Activated CD4-positive, alpha-beta memory T cell treated with anti-CD3 and anti-CD28 coated beads for 36 hours (primary cell): ENCODE data around the gene TNK2. TPM values are rescaled to one million over a fixed set of nuclear protein-coding genes. Genes with fewer than 3 reads are reported as not detected.
"Not testable (repeated sequence)": the region's sequence is repeated elsewhere in the genome, so short reads cannot be mapped to it uniquely, and the experiment has no call there.

ENCODE experiments used
- CTCF ChIA-PET: fragments of 350-600 bp; sonication (Branson Sonifier 250); formaldehyde crosslinking; loops from one replicate; lab custom pipeline; 2021; ENCODE audit warnings: antibody characterized with exemption, inconsistent platforms; lab: Charles Lee
- POLR2A ChIA-PET: fragments of 350-600 bp; sonication (Branson Sonifier 250); formaldehyde crosslinking; loops from one replicate; lab custom pipeline; 2021; ENCODE audit warnings: antibody characterized with exemption; lab: Charles Lee
- DNase-seq: peaks from one replicate; pipeline ENCODE4 v3.0.0-alpha.2; 2020
- H3K27ac Mint-ChIP-seq: one replicate; pipeline ENCODE4 v1.8.0; 2021; ENCODE audit warnings: mixed read lengths
- H3K27me3 Mint-ChIP-seq: one replicate; pipeline ENCODE4 v1.8.0; 2021; ENCODE audit warnings: mixed read lengths
- H3K36me3 Mint-ChIP-seq: one replicate; pipeline ENCODE4 v1.8.0; 2021; ENCODE audit warnings: mixed read lengths
- H3K4me1 Mint-ChIP-seq: one replicate; pipeline ENCODE4 v1.8.0; 2021; ENCODE audit warnings: low read depth, mixed read lengths
- H3K4me3 Mint-ChIP-seq: one replicate; pipeline ENCODE4 v1.8.0; 2021; ENCODE audit warnings: mild to moderate bottlenecking, mixed read lengths
- H3K9me3 Mint-ChIP-seq: one replicate; pipeline ENCODE4 v1.8.0; 2021; ENCODE audit warnings: mixed read lengths
- intact Hi-C: fragments of 100-400 bp; cut with micrococcal nuclease; formaldehyde crosslinking; loops from one replicate; pipeline ENCODE4 v1.15.1; 2023
- total RNA-seq, 2 experiments: library from RNA; stranded (reverse); gene quantifications; one replicate each; pipeline ENCODE4 v1.2.3, GENCODE V29; 2021

Gene TNK2
- total RNA-seq, 2 experiments from 2014 or later, result 59.9 to 67.1 TPM

DNA sequence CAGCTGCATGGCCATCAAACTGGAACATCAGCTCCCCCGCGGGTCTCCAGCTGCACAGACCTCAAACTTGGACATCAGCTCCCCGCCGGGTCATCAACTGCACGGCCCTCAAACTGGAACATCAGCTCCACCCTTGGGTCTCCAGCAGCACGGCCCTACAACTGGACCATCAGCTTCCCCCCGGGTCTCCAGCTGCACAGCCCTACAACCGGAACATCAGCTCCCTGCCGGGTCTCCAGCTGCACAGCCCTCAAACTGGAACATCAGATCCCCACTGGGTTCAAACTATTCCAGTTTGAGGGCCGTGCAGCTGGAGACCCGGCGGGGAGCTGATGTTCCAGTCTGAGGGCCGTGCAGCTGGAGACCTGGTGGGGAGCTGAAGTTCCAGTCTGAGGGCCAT, 32.5 kb upstream of the TNK2 start:
- CTCF ChIA-PET, result interaction anchor here (1.0 to 1.1 kb wide), 2 partner anchors 61 to 63 kb away, joined by 4 to 5 read pairs; no protein-coding TSS in a partner anchor
- H3K36me3 Mint-ChIP-seq, result peaks cover 35% of the 10 kb centered on the region
- intact Hi-C loops, result not testable (repeated sequence)

DNA sequence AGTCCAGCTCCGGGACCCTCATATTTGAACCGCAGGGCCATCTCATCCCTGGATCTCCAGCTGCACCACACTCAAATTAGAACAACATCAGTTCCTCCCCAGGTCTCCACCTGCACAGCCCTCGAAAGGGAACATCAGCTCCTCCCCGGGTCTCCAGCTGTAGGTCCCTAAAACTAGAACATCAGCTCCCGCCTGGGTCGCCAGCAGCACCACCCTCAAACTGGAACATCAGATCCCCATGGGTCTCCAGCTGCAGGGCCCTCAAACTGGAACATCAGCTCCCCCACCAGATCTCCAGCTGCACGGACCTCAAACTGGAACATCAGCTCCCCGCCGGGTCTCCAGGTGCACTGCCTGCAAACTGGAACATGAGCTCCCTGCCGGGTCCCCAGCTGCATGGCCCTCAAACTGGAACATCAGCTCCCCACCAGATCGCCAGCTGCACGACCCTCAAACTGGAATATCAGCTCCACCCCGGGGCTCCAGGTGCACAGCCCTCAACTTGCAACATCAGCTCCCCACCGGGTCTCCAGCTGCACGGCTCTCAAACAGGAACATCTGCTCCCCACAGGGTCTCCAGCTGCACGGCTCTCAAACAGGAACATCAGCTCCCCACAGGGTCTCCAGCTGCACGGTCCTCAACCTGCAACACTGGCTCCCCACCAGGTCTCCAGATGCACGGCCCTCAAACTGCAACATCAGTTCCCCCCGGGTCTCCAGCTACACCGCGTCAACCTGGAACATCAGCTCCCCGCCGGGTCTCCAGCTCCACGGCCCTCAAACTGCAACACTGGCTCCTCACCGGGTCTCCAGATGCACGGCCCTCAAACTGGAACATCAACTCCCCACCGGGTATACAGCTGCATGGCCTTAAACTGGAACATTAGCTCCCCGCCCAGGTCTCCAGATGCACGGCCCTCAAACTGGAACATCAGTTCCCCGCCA, 31.4 kb upstream of the TNK2 start:
- H3K4me3 Mint-ChIP-seq, H3K27me3 Mint-ChIP-seq, H3K9me3 Mint-ChIP-seq, H3K27ac Mint-ChIP-seq, DNase-seq, intact Hi-C loops, H3K4me1 Mint-ChIP-seq, POLR2A ChIA-PET: not testable (repeated sequence)
- CTCF ChIA-PET, result interaction anchor here (1.0 kb wide), 1 partner anchor 64 kb away, joined by 4 read pairs; no protein-coding TSS in a partner anchor
- peaks cover 30% of the 10 kb centered on the region for H3K36me3 Mint-ChIP-seq

More for the DNA sequence above, 32.5 kb upstream of the TNK2 start:
- H3K9me3 Mint-ChIP-seq, H3K4me1 Mint-ChIP-seq, H3K27me3 Mint-ChIP-seq, DNase-seq, H3K4me3 Mint-ChIP-seq, POLR2A ChIA-PET, H3K27ac Mint-ChIP-seq: not testable (repeated sequence)

DNA sequence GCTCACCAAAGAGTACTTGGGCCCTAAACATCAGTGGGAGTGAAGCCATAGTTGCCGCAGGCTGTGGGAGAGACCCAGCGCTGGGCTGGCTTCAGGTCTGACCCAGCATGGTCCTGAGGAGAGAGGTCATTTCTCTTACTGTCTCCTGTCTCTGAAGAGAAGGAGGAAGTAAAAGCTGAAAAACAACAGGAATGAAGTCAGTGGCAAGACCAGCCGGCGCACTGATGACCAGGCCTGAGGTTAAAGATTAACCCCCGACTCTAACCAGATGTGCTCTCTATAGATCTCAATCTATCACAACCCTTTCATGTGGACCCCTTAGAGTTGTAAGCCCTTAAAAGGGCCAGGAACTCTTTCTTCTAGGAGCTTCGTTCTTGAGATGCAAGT, 24.7 kb upstream of the TNK2 start:
- H3K4me3 Mint-ChIP-seq, H3K27ac Mint-ChIP-seq, H3K36me3 Mint-ChIP-seq, intact Hi-C loops, H3K9me3 Mint-ChIP-seq, POLR2A ChIA-PET, H3K4me1 Mint-ChIP-seq, H3K27me3 Mint-ChIP-seq, DNase-seq: not testable (repeated sequence)
- CTCF ChIA-PET, result interaction anchor here (1.0 kb wide), 1 partner anchor 73 kb away, joined by 3 read pairs; no protein-coding TSS in a partner anchor

DNA sequence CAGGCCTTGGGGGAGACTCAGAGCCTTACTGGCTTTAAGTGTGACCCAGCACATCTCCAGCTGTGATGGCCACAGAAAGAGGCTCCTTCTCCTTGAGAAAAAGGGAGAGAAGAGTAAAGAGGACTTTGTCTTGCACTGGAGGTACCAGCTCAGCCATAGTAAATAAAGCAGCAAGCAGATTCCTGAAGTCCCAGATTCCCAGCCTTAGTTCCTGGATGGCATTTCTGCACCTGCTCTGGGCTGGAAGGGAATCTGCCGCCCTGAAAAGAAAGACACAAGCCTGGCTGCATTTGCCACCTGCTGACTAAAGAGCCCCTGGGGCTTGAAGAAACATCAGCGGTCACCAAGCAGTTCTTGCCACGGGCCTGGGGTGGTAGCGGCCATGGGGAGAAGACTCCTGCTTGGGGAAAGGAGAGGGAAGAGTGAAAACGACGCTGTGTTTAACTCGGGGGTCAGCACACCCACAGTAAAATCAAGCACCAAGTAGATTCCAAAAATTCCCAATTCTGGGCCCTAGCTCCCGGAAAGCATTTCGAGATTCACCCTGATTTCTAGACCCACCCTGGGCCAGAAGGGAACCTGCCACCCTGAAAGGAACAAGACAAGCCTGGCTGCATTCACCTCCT, 24.2 kb upstream of the TNK2 start:
- H3K4me1 Mint-ChIP-seq, result no peaks in the 10 kb centered on the region
- H3K9me3 Mint-ChIP-seq, result no peaks in the 10 kb centered on the region
- H3K27ac Mint-ChIP-seq, result no peak overlapping the region
- DNase-seq, result no peak
- H3K36me3 Mint-ChIP-seq, result no peaks in the 10 kb centered on the region
- no peak overlapping the region for H3K4me3 Mint-ChIP-seq
- H3K27me3 Mint-ChIP-seq, result no peaks in the 10 kb centered on the region
- POLR2A ChIA-PET, result no interaction called here
- intact Hi-C loops, result no loop called here
- CTCF ChIA-PET, result interaction anchor here (1.0 kb wide), 1 partner anchor 11 kb away, joined by 4 read pairs; no protein-coding TSS in a partner anchor

DNA sequence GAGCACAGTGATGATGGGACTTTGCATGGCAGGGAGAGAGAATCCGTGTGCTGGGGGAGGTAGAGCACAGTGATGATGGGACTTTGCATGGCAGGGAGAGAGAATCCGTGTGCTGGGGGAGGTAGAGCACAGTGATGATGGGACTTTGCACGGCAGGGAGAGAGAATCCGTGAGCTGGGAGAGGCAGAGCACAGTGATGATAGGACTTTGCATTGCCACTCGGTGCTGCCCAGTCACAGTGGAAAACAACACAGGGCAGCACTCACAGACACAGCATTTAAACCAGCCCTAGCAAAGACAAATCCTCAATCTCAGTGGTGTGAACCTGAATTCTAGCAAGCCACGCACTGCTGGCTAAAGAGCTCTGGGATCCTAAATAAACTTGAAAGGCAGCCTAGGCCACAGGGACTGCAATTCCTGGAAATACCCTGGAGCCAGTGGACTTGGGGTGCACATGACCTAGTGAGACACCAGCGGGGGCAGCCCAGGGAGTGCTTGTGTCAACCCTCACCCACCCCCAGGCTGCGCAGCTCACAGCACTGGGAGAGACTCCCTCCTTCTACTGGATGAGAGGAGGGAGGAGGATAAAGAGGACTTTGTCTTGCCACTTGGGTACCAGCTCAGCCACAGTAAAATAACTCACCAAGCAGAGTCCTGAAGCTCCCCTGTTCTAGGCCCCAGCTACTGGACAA, 23.4 kb upstream of the TNK2 start:
- intact Hi-C loops, result no loop called here
- Mint-ChIP-seq H3K9me3 (no peaks in the 10 kb centered on the region), H3K27me3 (no peaks in the 10 kb centered on the region), H3K4me1 (no peaks in the 10 kb centered on the region), H3K27ac (no peak overlapping the region), H3K4me3 (no peak overlapping the region), H3K36me3 (no peaks in the 10 kb centered on the region)
- POLR2A ChIA-PET, result no interaction called here
- CTCF ChIA-PET, result interaction anchor here (1.0 kb wide), 1 partner anchor 12 kb away, joined by 4 read pairs; no protein-coding TSS in a partner anchor
- DNase-seq, result no peak

DNA sequence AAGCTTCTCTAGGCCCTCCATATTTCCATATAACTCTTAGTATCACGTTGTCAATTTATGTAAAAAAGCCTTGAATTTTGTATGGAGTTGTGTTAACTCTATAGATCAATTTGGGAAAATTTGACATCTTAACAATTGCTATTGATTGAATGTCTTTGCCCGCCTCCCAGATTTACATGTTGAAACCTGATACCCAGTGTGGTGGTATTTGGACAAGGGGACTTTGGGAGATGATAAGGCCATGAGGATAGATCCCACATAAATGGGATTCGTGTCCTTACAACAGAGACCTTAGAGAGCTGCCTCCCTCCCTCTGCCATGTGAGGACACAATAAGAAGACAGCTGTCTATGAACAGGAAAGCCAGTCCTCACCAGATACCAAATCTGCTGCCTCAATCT, 21.1 kb upstream of the TNK2 start:
- no peak for DNase-seq
- Mint-ChIP-seq H3K4me1 (no peaks in the 10 kb centered on the region), H3K27ac (no peak overlapping the region), H3K4me3 (no peak overlapping the region), H3K9me3 (no peaks in the 10 kb centered on the region), H3K27me3 (no peaks in the 10 kb centered on the region), H3K36me3 (no peaks in the 10 kb centered on the region)
- ChIA-PET POLR2A (no interaction called here), CTCF (interaction anchor here (0.6 kb wide), 1 partner anchor 125 kb away, joined by 4 read pairs; no protein-coding TSS in a partner anchor)
- intact Hi-C loops, result no loop called here

DNA sequence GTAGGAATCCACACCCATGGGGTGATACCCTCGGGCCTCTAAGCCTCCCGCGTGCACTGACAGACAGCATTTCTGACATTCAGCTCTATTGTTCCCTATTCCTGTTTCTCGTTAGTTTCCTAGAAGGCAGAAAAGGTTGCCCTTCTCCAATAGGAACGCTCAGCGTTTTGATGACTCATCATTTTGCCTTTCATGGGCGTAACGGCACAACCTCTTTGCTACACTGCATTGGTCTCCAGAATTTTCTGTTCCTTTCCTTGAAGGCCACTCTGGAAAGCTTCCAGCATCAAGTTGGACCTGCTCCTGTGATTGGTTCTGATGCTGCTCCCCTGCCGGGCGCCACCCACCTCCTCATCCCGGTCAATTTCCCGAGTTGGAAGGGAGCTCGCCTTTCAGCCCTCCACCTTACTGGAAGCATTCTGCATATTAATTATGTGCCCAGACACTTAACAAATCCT, 13.0 kb upstream of the TNK2 start:
- DNase-seq, result no peak
- ChIA-PET CTCF (interaction anchor here (1.5 kb wide), 1 partner anchor 62 kb away, joined by 6 read pairs; no protein-coding TSS in a partner anchor), POLR2A (no interaction called here)
- H3K4me3 Mint-ChIP-seq, result no peak overlapping the region
- H3K27ac Mint-ChIP-seq, result no peak overlapping the region
- H3K4me1 Mint-ChIP-seq, result no peaks in the 10 kb centered on the region
- no peaks in the 10 kb centered on the region for H3K27me3 Mint-ChIP-seq
- no peaks in the 10 kb centered on the region for H3K36me3 Mint-ChIP-seq
- intact Hi-C loops, result no loop called here
- H3K9me3 Mint-ChIP-seq, result no peaks in the 10 kb centered on the region

DNA sequence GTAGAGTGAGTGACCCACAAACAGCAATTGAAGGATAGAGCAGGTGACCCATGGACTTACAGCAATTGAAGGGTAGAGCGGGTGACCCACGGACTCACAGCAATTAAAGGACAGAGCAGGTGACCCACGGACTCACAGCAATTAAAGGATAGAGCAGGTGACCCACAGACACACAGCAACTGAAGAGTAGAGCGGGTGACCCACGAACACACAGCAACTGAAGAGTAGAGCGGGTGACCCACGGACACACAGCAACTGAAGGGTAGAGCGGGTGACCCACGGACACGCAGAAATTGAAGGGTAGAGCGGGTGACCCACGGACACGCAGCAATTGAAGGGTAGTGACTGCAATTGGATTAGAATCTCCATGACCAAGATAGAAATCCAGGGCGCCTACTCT, 9.8 kb upstream of the TNK2 start:
- intact Hi-C loops, result loop anchor here (5.0 kb wide), 1 partner anchor 74 kb away; no protein-coding TSS in a partner anchor
- no peaks in the 10 kb centered on the region for H3K9me3 Mint-ChIP-seq
- no peak overlapping the region for H3K27ac Mint-ChIP-seq
- peaks cover 1% of the 10 kb centered on the region for H3K27me3 Mint-ChIP-seq
- ChIA-PET CTCF (interaction anchor here (0.8 to 6.6 kb wide), 5 partner anchors 11 to 68 kb away, joined by 3 to 99 read pairs (median 3); no protein-coding TSS in a partner anchor), POLR2A (no interaction called here)
- peaks cover 11% of the 10 kb centered on the region for H3K4me1 Mint-ChIP-seq
- H3K36me3 Mint-ChIP-seq, result no peaks in the 10 kb centered on the region
- no peak overlapping the region for H3K4me3 Mint-ChIP-seq
- no peak for DNase-seq

DNA sequence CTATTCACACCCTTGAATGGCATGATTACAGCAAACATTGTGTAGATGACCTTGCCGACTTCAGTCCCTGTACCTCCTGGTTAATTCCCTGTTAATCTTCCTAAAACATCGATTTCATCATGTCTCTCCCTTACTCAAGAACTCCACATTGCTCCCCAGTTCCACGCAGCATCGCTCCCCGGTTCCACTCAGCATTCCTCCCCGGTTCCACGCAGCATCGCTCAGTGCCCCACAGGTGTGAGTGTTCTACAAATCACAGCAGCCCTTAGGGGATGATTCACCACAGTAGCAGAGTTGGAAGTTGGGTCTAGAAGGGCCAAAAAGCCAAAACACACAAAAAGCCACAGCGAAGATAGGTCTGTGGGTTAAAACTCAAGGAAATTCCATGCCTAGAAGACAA, 8.6 kb upstream of the TNK2 start:
- intact Hi-C loops, result loop anchor here (5.0 kb wide), 1 partner anchor 75 kb away; no protein-coding TSS in a partner anchor
- CTCF ChIA-PET, result interaction anchor here (2.7 to 6.6 kb wide), 4 partner anchors 10 to 59 kb away, joined by 13 to 99 read pairs (median 76); no protein-coding TSS in a partner anchor
- Mint-ChIP-seq H3K27ac (no peak overlapping the region), H3K27me3 (peaks cover 1% of the 10 kb centered on the region), H3K4me1 (peaks cover 11% of the 10 kb centered on the region), H3K9me3 (no peaks in the 10 kb centered on the region), H3K4me3 (no peak overlapping the region), H3K36me3 (no peaks in the 10 kb centered on the region)
- POLR2A ChIA-PET, result no interaction called here
- DNase-seq, result no peak

DNA sequence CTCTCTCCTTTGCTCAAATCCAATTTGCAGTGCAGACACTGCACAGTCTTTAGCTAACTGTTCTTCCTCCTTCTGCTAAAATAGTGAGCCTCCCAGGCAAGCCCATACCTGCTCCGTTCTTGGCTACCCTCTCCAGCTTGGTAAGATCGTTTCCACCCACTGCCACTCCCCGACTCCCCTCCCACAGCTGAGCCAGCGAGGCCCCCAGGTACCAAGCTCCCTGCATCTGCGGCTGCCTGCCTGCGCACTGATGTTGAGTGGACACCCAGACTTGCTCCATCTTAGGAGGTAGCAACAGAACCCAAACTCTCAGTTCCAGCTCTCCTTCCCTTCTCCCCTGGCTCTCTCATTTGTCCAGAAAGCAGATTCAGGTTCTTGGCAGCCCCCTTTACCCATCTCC, 7.9 kb upstream of the TNK2 start:
- no peak overlapping the region for H3K4me3 Mint-ChIP-seq
- intact Hi-C loops, result loop anchor here (5.0 kb wide), 1 partner anchor 76 kb away; no protein-coding TSS in a partner anchor
- CTCF ChIA-PET, result interaction anchor here (1.4 to 6.6 kb wide), 9 partner anchors 9 to 66 kb away, joined by 3 to 99 read pairs (median 16); no protein-coding TSS in a partner anchor

More for the DNA sequence above, 7.9 kb upstream of the TNK2 start:
- Mint-ChIP-seq H3K27ac (no peak overlapping the region), H3K4me1 (peaks cover 11% of the 10 kb centered on the region), H3K36me3 (no peaks in the 10 kb centered on the region), H3K27me3 (peaks cover 1% of the 10 kb centered on the region), H3K9me3 (no peaks in the 10 kb centered on the region)
- POLR2A ChIA-PET, result no interaction called here
- DNase-seq, result no peak
